Psoas muscle (tissue), 8 donors: Measurements from ENCODE around the gene GNAI1. TPM values are rescaled to one million over a fixed set of nuclear protein-coding genes. Genes with fewer than 3 reads are reported as not detected.

Source experiments
- ATAC-seq, 4 donors: fragments of 200-7000 bp; cut with Tn5 transposase; one replicate each; pipeline ENCODE4 v1.9.1; 2020; ENCODE audit warnings: moderate library complexity in 3 of 4, mild to moderate bottlenecking in 2 of 4
- DNase-seq, 2 donors: peaks; one replicate each; pipeline ENCODE4 v3.0.0-alpha.2; 2020
- H3K27ac ChIP-seq: fragments of 200-600 bp; one replicate; pipeline ENCODE4 v1.8.0; 2022
- H3K27me3 ChIP-seq, 3 donors: fragments of 200-600 bp in 1 of 3; one replicate each; pipeline versions ENCODE4 v1.6.1 to v1.8.0; 2013 to 2022; ENCODE audit warnings: low read length in 2 of 3, mild to moderate bottlenecking in 2 of 3, moderate library complexity in 1 of 3; ENCODE audit not compliant: insufficient read depth in 3 of 3
- H3K36me3 ChIP-seq, 2 donors: fragments of 200-600 bp in 1 of 2; one replicate each; pipeline versions ENCODE4 v1.6.1 to v1.8.0; 2013 to 2022; ENCODE audit warnings: low read depth in 1 of 2, mild to moderate bottlenecking in 1 of 2, moderate library complexity in 1 of 2; ENCODE audit not compliant: insufficient read depth in 1 of 2
- H3K4me1 ChIP-seq: fragments of 200-600 bp; one replicate; pipeline ENCODE4 v1.8.0; 2022
- H3K4me3 ChIP-seq: fragments of 200-600 bp; one replicate; pipeline ENCODE4 v1.8.0; 2022; ENCODE audit warnings: mild to moderate bottlenecking
- H3K9me3 ChIP-seq: fragments of 200-600 bp; one replicate; pipeline ENCODE4 v1.8.0; 2022
- WGBS, 3 donors: extraction: QIAGEN DNeasy Blood & Tissue Kit; methylation state at CpG; one replicate each; pipeline versions ENCODE4 v1.1.6 to v1.1.7; 2013; 5-methylcytosine and 5-hydroxymethylcytosine counted together
- intact Hi-C, 2 donors: fragments of 100-400 bp; cut with DNase I; formaldehyde crosslinking; loops; one replicate each; pipeline versions ENCODE4 v1.11.0 to v1.14.2; 2022
- polyA plus RNA-seq, 3 donors: library from polyadenylated mRNA; stranded (reverse); fragments of 200-250 nt; gene quantifications; one replicate each; pipeline ENCODE4 v1.2.3, GENCODE V29; 2013
- total RNA-seq, 4 donors: library from RNA; stranded (reverse); fragmentation: NEBNext Ultra II Directional in 2 of 4; extraction: Animal tissue kit (Norgen Biotek cat#: 25700) in 2 of 4; gene quantifications; one replicate each; pipeline versions ENCODE4 v1.2.1 to v1.2.4, GENCODE V29; 2021 to 2023
- TF ChIP-seq, protein P1 (sequence below): fragments of 200-600 bp; IDR thresholded peaks from one replicate; pipeline ENCODE4 v1.8.0; 2022; ENCODE audit warnings: antibody characterized with exemption
- donor health status: healthy with polysubstance abuse.
- donor health status: DM: no; HTN: no; CAD: no; lungs with moderate emphysema.
- donor health status: Bipolar disorder and iron deficiency.
- donor health status: healthy.
- donor health status: DM: yes; HTN: yes; CAD: no.
- donor health status: DM: no; HTN: no; CAD: no.
- donor health status: DM: no; HTN: no; CAD: no.
- donor health status: DM: yes; HTN: yes; CAD: no.

Gene GNAI1
- total and polyA plus RNA-seq, 7 donors, result 3.8 to 13.7 (median 6.5) TPM

- Histone ChIP-seq H3K9me3 (no peaks in the 10 kb centered on the region), H3K4me3 (no peak overlapping the region), H3K27me3 (no peaks in the 10 kb centered on the region), H3K36me3 (no peaks in the 10 kb centered on the region), H3K4me1 (no peaks in the 10 kb centered on the region), H3K27ac (no peak overlapping the region)
- ATAC-seq (no peak), DNase-seq (no peak)
- WGBS, 3 donors, result 29 to 52% (median 41%) methylated on average over 1 of the region's 1 CpG
- intact Hi-C loops, result loop anchor here in 1 of 2 donors (5.0 kb wide), 1 partner anchor 50 kb away; no protein-coding TSS in a partner anchor
- TF ChIP-seq, protein P1, sequence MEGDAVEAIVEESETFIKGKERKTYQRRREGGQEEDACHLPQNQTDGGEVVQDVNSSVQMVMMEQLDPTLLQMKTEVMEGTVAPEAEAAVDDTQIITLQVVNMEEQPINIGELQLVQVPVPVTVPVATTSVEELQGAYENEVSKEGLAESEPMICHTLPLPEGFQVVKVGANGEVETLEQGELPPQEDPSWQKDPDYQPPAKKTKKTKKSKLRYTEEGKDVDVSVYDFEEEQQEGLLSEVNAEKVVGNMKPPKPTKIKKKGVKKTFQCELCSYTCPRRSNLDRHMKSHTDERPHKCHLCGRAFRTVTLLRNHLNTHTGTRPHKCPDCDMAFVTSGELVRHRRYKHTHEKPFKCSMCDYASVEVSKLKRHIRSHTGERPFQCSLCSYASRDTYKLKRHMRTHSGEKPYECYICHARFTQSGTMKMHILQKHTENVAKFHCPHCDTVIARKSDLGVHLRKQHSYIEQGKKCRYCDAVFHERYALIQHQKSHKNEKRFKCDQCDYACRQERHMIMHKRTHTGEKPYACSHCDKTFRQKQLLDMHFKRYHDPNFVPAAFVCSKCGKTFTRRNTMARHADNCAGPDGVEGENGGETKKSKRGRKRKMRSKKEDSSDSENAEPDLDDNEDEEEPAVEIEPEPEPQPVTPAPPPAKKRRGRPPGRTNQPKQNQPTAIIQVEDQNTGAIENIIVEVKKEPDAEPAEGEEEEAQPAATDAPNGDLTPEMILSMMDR, result no peak
These were observed 52.6 kb downstream of the GNAI1 start for GRCh38 chr7:80187279-80187678.

DNA sequence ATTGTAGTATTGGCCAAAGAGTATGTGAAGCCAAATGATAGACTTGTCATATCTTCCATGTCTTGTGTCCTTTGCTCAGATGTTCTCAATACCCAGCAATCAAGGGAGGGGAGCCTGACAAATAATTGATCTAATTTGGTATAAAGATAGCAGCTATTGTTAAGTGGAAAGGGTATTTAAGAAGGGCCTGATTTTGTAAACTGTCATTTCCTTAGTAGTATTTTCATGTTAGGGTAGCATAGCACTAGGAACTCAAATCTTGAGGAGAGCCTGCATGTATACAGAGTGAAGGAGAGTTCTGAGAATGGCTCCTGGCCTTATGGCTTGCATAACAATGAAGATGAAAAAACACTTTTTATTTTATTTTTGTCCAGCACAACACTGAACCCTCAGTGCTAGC lies 53.1 kb downstream of the GNAI1 start:
- ATAC-seq (no peak), DNase-seq (no peak)
- H3K36me3 ChIP-seq, result no peaks in the 10 kb centered on the region
- H3K4me3 ChIP-seq, result no peak overlapping the region
- intact Hi-C loops, result loop anchor here in 1 of 2 donors (5.0 kb wide), 1 partner anchor 50 kb away; no protein-coding TSS in a partner anchor
- no peaks in the 10 kb centered on the region for H3K9me3 ChIP-seq
- no peaks in the 10 kb centered on the region for H3K27me3 ChIP-seq
- TF ChIP-seq, protein P1, result no peak
- no peak overlapping the region for H3K27ac ChIP-seq
- no peaks in the 10 kb centered on the region for H3K4me1 ChIP-seq

DNA sequence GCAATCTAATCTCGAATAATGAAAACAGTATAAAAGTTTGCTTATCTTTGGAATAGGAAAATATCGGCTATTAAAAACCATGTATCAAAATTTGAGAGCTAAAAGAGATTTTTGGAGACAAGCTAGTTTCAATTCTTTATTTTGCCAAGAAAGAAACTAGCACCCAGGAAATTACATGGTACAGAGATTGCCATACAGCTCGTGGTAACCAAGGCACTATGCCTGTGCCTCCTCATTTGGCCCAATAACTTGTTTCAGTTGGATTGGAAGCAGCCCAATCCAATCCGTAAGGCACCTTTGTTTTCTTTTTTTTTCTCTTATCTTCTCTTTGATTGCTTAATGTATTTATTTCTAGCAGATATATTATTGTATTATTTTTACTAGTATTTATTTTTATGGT lies 55.0 kb downstream of the GNAI1 start:
- H3K27me3 ChIP-seq, result no peaks in the 10 kb centered on the region
- H3K4me3 ChIP-seq, result no peak overlapping the region
- WGBS, 3 donors, result 67 to 80% (median 70%) methylated on average over 4 of the region's 4 CpGs
- ATAC-seq, result no peak
- H3K4me1 ChIP-seq, result no peaks in the 10 kb centered on the region
- TF ChIP-seq, protein P1, result no peak
- no peak for DNase-seq
- H3K36me3 ChIP-seq, result no peaks in the 10 kb centered on the region
- H3K27ac ChIP-seq, result no peak overlapping the region
- no peaks in the 10 kb centered on the region for H3K9me3 ChIP-seq
- intact Hi-C loops, result loop anchor here in 1 of 2 donors (5.0 kb wide), 1 partner anchor 52 kb away; no protein-coding TSS in a partner anchor

- Histone ChIP-seq H3K9me3 (no peaks in the 10 kb centered on the region), H3K4me3 (no peak overlapping the region), H3K27ac (no peak overlapping the region), H3K27me3 (no peaks in the 10 kb centered on the region), H3K4me1 (no peaks in the 10 kb centered on the region), H3K36me3 (no peaks in the 10 kb centered on the region)
- TF ChIP-seq, protein P1, result no peak
- ATAC-seq (no peak), DNase-seq (no peak)
- intact Hi-C loops, result no loop called here
- WGBS, 3 donors, result 76 to 80% (median 79%) methylated on average over 2 of the region's 2 CpGs
These were observed 63.0 kb downstream of the GNAI1 start for GRCh38 chr7:80197627-80198026.

DNA sequence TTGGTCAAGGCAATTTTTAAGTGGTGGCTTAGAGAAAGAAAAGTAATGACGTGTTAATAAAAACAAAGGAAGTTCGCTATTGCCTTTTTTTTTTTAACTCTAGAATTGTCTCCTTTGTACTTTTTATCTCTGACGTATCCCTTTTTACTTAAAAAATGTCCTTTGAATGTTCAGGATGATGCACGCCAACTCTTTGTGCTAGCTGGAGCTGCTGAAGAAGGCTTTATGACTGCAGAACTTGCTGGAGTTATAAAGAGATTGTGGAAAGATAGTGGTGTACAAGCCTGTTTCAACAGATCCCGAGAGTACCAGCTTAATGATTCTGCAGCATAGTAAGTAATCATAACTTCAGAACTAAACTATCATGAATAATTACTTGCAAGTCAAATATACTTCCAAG lies 64.4 kb downstream of the GNAI1 start:
- no peaks in the 10 kb centered on the region for H3K27me3 ChIP-seq
- 85 to 91% (median 88%) methylated on average over 5 of the region's 5 CpGs for WGBS, 3 donors
- H3K4me3 ChIP-seq, result no peak overlapping the region
- H3K27ac ChIP-seq, result no peak overlapping the region
- intact Hi-C loops, result no loop called here
- TF ChIP-seq, protein P1, result no peak
- no peaks in the 10 kb centered on the region for H3K9me3 ChIP-seq
- H3K4me1 ChIP-seq, result no peaks in the 10 kb centered on the region
- H3K36me3 ChIP-seq, result peaks cover 0 to 8% of the 10 kb centered on the region in 2 donors
- DNase-seq (no peak), ATAC-seq (no peak)
